ENCODE measurements around the gene HOXC11.

HOXC11 gene

GRCh38 chr12:54025499-54026405 is 52.8 kb downstream of the HOXC11 start:
- DNase-seq: no peak

GRCh38 chr12:54026640-54027441 is 53.9 kb downstream of the HOXC11 start:
- no peak for DNase-seq

Measured in SIG-M5 (cell line).